ENCODE results near the gene OSGEP. TPM values are rescaled to one million over a fixed set of nuclear protein-coding genes. Genes with fewer than 3 reads are reported as not detected.
"Not testable (repeated sequence)": the region's sequence is repeated elsewhere in the genome, so short reads cannot be mapped to it uniquely, and the experiment has no call there.

OSGEP gene
- total RNA-seq, 2 experiments from 2014 or later = 51.8 to 56.6 TPM

DNA sequence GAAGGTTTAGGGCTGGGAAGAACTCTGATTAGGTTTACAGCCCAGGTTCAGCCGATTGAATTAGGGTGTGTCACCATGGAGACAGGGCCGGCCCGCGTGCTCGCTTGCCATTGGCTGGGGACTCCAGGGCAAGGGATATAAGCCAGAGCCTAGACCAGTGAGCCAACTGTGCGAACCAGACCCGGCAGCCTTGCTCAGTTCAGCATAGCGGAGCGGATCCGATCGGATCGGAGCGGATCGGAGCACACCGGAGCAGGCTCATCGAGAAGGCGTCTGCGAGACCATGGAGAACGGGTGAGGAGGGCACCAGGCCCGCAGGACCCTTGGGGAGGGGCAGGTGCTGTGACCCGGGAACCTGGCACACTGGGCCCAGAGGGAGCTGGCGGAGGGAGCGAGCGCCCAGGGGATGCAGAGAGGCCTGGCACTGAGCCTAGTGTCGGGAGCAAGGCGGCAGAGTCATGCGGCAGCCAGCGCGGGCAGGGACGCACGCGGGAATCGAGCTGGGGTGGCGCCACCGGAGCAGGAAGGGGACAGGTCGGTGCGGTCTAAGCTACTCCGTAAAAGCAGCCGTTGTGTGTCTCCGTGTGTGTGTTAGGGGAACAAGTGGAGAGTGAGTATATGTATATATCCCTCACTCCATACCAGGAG, 14.8 kb upstream of the OSGEP start, which contains the start of gene PNP:
Gene PNP, plus strand, starts transcription at position 165 of the 648 bp plus-strand sequence. Its CDS starts 119 bp downstream, at position 284.
- peak within 1 kb of the TSS; percentile 87 for H3K4me3 Mint-ChIP-seq
- DNase-seq = peak; percentile 93
- peaks cover 43% of the 10 kb centered on the region for H3K36me3 Mint-ChIP-seq (ENCODE audit: low read depth)
- peak; percentile 93 for ATAC-seq
- H3K9me3 Mint-ChIP-seq (ENCODE audit: insufficient read depth) = no peaks in the 10 kb centered on the region
- H3K4me1 Mint-ChIP-seq (ENCODE audit: low read depth) = peaks cover 35% of the 10 kb centered on the region
- no peaks in the 10 kb centered on the region for H3K27me3 Mint-ChIP-seq (ENCODE audit: low read depth)
- POLR2A ChIA-PET = interaction anchor here (0.7 to 2.5 kb wide), 16 partner anchors 8 to 213 kb away, joined by 3 to 32 read pairs (median 6); partner anchors contain the start of genes APEX1, OSGEP, PARP2 and PIP4P1
- CTCF ChIA-PET = interaction anchor here (0.8 to 1.8 kb wide), 9 partner anchors 8 to 141 kb away, joined by 3 to 17 read pairs (median 4); partner anchors contain the start of gene PIP4P1
- peak within 1 kb of the TSS; percentile 94 for H3K27ac Mint-ChIP-seq

DNA sequence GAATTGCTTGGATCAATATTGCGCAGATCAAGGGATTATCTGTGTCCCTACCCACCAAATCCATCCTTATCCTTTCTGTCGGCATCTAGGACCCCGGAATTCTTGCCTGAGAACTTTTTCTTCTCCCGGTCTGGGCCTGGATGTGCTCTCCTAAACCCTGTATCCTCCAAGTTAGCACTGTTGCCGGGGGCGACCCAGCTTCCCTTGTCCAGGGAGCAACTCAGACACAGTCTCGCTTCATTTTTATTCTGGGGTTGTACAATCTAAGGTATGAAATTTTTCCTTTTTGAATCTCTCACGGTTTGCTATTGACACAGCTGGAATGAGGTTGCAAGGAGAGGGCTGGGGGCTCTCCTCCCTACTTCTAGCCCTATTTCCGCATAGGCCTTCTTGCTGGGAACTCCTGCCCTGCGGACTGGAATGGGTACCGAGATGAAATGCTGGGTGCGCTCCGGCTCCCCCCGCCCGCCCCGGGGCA, 14.2 kb upstream of the OSGEP start:
- H3K27me3 Mint-ChIP-seq (ENCODE audit: low read depth) = no peaks in the 10 kb centered on the region
- ATAC-seq (no peak), DNase-seq (no peak)
- POLR2A ChIA-PET = interaction anchor here (1.8 to 2.5 kb wide), 3 partner anchors 8 to 14 kb away, joined by 21 to 32 read pairs (median 27); partner anchors contain the start of genes APEX1, OSGEP and PIP4P1
- no peaks in the 10 kb centered on the region for H3K9me3 Mint-ChIP-seq (ENCODE audit: insufficient read depth)
- H3K4me1 Mint-ChIP-seq (ENCODE audit: low read depth) = peaks cover 29% of the 10 kb centered on the region
- peak overlapping the region; percentile 94 for H3K27ac Mint-ChIP-seq
- CTCF ChIA-PET = no interaction called here
- H3K36me3 Mint-ChIP-seq (ENCODE audit: low read depth) = peaks cover 38% of the 10 kb centered on the region
- H3K4me3 Mint-ChIP-seq = peak overlapping the region; percentile 87

- H3K27me3 Mint-ChIP-seq (ENCODE audit: low read depth) = peaks cover 2% of the 10 kb centered on the region
- POLR2A ChIA-PET = interaction anchor here (0.7 to 2.7 kb wide), 10 partner anchors 8 to 118 kb away, joined by 3 to 21 read pairs (median 4); partner anchors contain the start of genes PARP2 and PNP
- CTCF ChIA-PET = interaction anchor here (1.0 to 4.2 kb wide), 10 partner anchors 8 to 510 kb away, joined by 3 to 53 read pairs (median 6); partner anchors contain the start of gene TEP1
- H3K36me3 Mint-ChIP-seq (ENCODE audit: low read depth) = peaks cover 29% of the 10 kb centered on the region
- peak within 1 kb of the TSS; percentile 91 for H3K27ac Mint-ChIP-seq
- ATAC-seq (peak; percentile 97), DNase-seq (peak; percentile 99)
- peak within 1 kb of the TSS; percentile 95 for H3K4me3 Mint-ChIP-seq
- no peaks in the 10 kb centered on the region for H3K9me3 Mint-ChIP-seq (ENCODE audit: insufficient read depth)
- peaks cover 38% of the 10 kb centered on the region for H3K4me1 Mint-ChIP-seq (ENCODE audit: low read depth)
These were observed 6.9 kb upstream of the OSGEP start, which contains the start of gene PIP4P1 for GRCh38 chr14:20461225-20462141. Gene PIP4P1, minus strand, starts transcription at chr14:20461434. Its CDS starts 109 bp downstream, at chr14:20461325.

DNA sequence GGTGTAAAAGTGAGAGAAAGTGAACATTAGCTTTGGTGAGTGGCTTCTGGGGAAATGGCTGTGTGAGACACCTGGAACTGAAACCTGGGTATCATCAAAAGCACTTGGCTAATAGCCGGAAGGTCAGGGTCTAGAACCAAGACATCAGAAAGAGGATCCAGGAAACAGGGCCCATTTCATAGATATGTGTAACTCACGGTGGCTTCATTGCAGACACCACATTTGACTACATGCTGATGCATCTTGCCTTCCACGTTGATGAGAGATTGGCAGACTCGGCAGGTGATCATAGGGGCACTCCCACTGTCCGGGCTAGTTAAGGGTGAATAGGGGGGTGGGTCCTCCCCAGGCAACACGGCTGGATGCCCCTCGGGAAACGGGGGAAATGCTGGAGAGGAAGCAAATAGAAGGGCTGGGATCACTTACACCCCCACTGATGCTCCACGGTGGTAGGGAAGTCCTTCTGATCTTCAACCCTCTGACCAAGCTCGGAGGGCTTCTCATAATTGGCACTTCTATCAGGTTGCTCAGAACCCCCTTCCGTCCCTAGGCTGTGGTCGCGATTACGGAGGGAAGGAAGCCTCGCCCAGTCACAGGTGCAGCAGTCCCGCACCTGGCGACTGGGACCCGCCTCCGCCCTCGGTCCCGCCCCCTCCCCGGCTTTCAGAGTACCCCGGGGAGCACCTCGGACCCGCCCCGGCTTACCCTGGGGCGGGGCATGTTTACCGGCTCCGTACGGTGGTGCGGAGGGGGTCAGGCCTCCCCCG, 6.0 kb upstream of the OSGEP start:
- POLR2A ChIA-PET = interaction anchor here (1.0 to 2.7 kb wide), 7 partner anchors 8 to 118 kb away, joined by 3 to 21 read pairs (median 5); partner anchors contain the start of genes PARP2 and PNP
- CTCF ChIA-PET = interaction anchor here (1.0 to 4.2 kb wide), 10 partner anchors 8 to 511 kb away, joined by 3 to 53 read pairs (median 6); partner anchors contain the start of gene TEP1
- Mint-ChIP-seq H3K9me3 (ENCODE audit: insufficient read depth) (no peaks in the 10 kb centered on the region), H3K27ac (peak overlapping the region; percentile 91), H3K4me3 (peak overlapping the region; percentile 90), H3K27me3 (ENCODE audit: low read depth) (peaks cover 2% of the 10 kb centered on the region), H3K36me3 (ENCODE audit: low read depth) (peaks cover 29% of the 10 kb centered on the region), H3K4me1 (ENCODE audit: low read depth) (peaks cover 38% of the 10 kb centered on the region)
- no peak for ATAC-seq
- DNase-seq = peak; percentile 59

GRCh38 chr14:20458031-20458789, 3.6 kb upstream of the OSGEP start:
- Mint-ChIP-seq H3K27ac (no peak overlapping the region), H3K9me3 (ENCODE audit: insufficient read depth) (no peaks in the 10 kb centered on the region), H3K4me3 (no peak overlapping the region), H3K27me3 (ENCODE audit: low read depth) (peaks cover 2% of the 10 kb centered on the region), H3K4me1 (ENCODE audit: low read depth) (peaks cover 38% of the 10 kb centered on the region), H3K36me3 (ENCODE audit: low read depth) (peaks cover 29% of the 10 kb centered on the region)
- DNase-seq = no peak
- ChIA-PET CTCF (no interaction called here), POLR2A (interaction anchor here (1.0 kb wide), 1 partner anchor 11 kb away, joined by 3 read pairs; no protein-coding TSS in a partner anchor)
- ATAC-seq = no peak

GRCh38 chr14:20456971-20457370, 2.4 kb upstream of the OSGEP start:
- Mint-ChIP-seq H3K4me3 (no peak overlapping the region), H3K27ac (peak overlapping the region; percentile 26), H3K4me1 (ENCODE audit: low read depth) (peaks cover 36% of the 10 kb centered on the region), H3K27me3 (ENCODE audit: low read depth) (peaks cover 2% of the 10 kb centered on the region), H3K9me3 (ENCODE audit: insufficient read depth) (no peaks in the 10 kb centered on the region), H3K36me3 (ENCODE audit: low read depth) (peaks cover 37% of the 10 kb centered on the region)
- DNase-seq (no peak), ATAC-seq (no peak)
- CTCF ChIA-PET = interaction anchor here (2.9 to 3.0 kb wide), 2 partner anchors 40 to 42 kb away, joined by 10 to 30 read pairs; no protein-coding TSS in a partner anchor
- POLR2A ChIA-PET = interaction anchor here (1.8 to 3.6 kb wide), 5 partner anchors 12 to 114 kb away, joined by 8 to 32 read pairs (median 14); partner anchors contain the start of genes PARP2, PNP and TEP1

- H3K27ac Mint-ChIP-seq = no peak overlapping the region
- DNase-seq (no peak), ATAC-seq (peak; percentile 70)
- H3K36me3 Mint-ChIP-seq (ENCODE audit: low read depth) = peaks cover 36% of the 10 kb centered on the region
- no peaks in the 10 kb centered on the region for H3K9me3 Mint-ChIP-seq (ENCODE audit: insufficient read depth)
- H3K4me3 Mint-ChIP-seq = no peak overlapping the region
- CTCF ChIA-PET = interaction anchor here (1.2 to 3.0 kb wide), 8 partner anchors 8 to 158 kb away, joined by 3 to 30 read pairs (median 6); no protein-coding TSS in a partner anchor
- H3K4me1 Mint-ChIP-seq (ENCODE audit: low read depth) = peaks cover 33% of the 10 kb centered on the region
- POLR2A ChIA-PET = interaction anchor here (0.6 to 3.6 kb wide), 14 partner anchors 8 to 982 kb away, joined by 3 to 32 read pairs (median 6); partner anchors contain the start of genes CCNB1IP1, PARP2, PNP and TEP1
- no peaks in the 10 kb centered on the region for H3K27me3 Mint-ChIP-seq (ENCODE audit: low read depth)
These were observed 1.0 kb upstream of the OSGEP start for GRCh38 chr14:20455355-20456300.

GRCh38 chr14:20452831-20453230, 1.8 kb downstream of the OSGEP start:
- Mint-ChIP-seq H3K4me1 (ENCODE audit: low read depth) (peaks cover 12% of the 10 kb centered on the region), H3K27ac (peak overlapping the region; percentile 53), H3K36me3 (ENCODE audit: low read depth) (peaks cover 37% of the 10 kb centered on the region), H3K4me3 (peak overlapping the region; percentile 41)
- H3K9me3 Mint-ChIP-seq (ENCODE audit: insufficient read depth); ATAC-seq; DNase-seq; H3K27me3 Mint-ChIP-seq (ENCODE audit: low read depth): not testable (repeated sequence)
- ChIA-PET CTCF (interaction anchor here (1.1 to 1.9 kb wide), 5 partner anchors 9 to 125 kb away, joined by 3 to 10 read pairs (median 3); partner anchors contain the start of gene PIP4P1), POLR2A (interaction anchor here (0.9 kb wide), 1 partner anchor 9 kb away, joined by 3 read pairs; the partner anchor contains the start of gene PIP4P1)

- H3K4me1 Mint-ChIP-seq (ENCODE audit: low read depth) = peaks cover 8% of the 10 kb centered on the region
- ATAC-seq = no peak
- no peaks in the 10 kb centered on the region for H3K27me3 Mint-ChIP-seq (ENCODE audit: low read depth)
- no peaks in the 10 kb centered on the region for H3K9me3 Mint-ChIP-seq (ENCODE audit: insufficient read depth)
- H3K4me3 Mint-ChIP-seq = no peak overlapping the region
- H3K27ac Mint-ChIP-seq = no peak overlapping the region
- ChIA-PET POLR2A (interaction anchor here (1.0 kb wide), 1 partner anchor 17 kb away, joined by 3 read pairs; no protein-coding TSS in a partner anchor), CTCF (no interaction called here)
- peaks cover 45% of the 10 kb centered on the region for H3K36me3 Mint-ChIP-seq (ENCODE audit: low read depth)
- DNase-seq = no peak
These were observed 7.7 kb downstream of the OSGEP start for GRCh38 chr14:20446889-20447288.

All from activated CD8-positive, alpha-beta T cell treated with anti-CD3 and anti-CD28 coated beads, Interleukin-2, amount 10 ng/mL, durations not matched to agents 7 days and 5 days (primary cell).